Measurements from ENCODE around the gene HERC6.

GRCh38 chr4:88449290-88449689 lies 70.6 kb downstream of the HERC6 start:
- TF ChIP-seq, protein P1, sequence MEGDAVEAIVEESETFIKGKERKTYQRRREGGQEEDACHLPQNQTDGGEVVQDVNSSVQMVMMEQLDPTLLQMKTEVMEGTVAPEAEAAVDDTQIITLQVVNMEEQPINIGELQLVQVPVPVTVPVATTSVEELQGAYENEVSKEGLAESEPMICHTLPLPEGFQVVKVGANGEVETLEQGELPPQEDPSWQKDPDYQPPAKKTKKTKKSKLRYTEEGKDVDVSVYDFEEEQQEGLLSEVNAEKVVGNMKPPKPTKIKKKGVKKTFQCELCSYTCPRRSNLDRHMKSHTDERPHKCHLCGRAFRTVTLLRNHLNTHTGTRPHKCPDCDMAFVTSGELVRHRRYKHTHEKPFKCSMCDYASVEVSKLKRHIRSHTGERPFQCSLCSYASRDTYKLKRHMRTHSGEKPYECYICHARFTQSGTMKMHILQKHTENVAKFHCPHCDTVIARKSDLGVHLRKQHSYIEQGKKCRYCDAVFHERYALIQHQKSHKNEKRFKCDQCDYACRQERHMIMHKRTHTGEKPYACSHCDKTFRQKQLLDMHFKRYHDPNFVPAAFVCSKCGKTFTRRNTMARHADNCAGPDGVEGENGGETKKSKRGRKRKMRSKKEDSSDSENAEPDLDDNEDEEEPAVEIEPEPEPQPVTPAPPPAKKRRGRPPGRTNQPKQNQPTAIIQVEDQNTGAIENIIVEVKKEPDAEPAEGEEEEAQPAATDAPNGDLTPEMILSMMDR (IDR thresholded peaks at IDR 0.05): no peak
- TF ChIP-seq POLR2A (IDR thresholded peaks at IDR 0.05): no peak

Measured in Peyer's patch (tissue), 4 donors.